ENCODE data around the gene PLAGL2. TPM values are rescaled to one million over a fixed set of nuclear protein-coding genes. Genes with fewer than 3 reads are reported as not detected.

PLAGL2 gene
- total and polyA plus RNA-seq, 4 donors, result 4.6 to 15.8 (median 12.9) TPM

- H3K27me3 ChIP-seq (ENCODE audit: control insufficient read depth in 3 of 3, insufficient read depth in 3 of 3, low read length in 2 of 3), result no peaks in the 10 kb centered on the region
- peak overlapping the region; percentile 5 to 54 for H3K27ac ChIP-seq (ENCODE audit: low read depth in 1 of 2, low read length in 1 of 2)
- ATAC-seq (ENCODE audit: insufficient read depth, low FRiP score), result no peak
- WGBS, 2 donors, result 72 to 80% methylated on average over 7 of the region's 7 CpGs
- no peak overlapping the region for H3K4me3 ChIP-seq
- no peak overlapping the region for H3K9ac ChIP-seq (ENCODE audit: insufficient read depth in 1 of 2, low read length in 2 of 2)
- peaks cover 3 to 39% (median 23%) of the 10 kb centered on the region in 4 donors for H3K36me3 ChIP-seq (ENCODE audit: control insufficient read depth in 4 of 4, insufficient read depth in 4 of 4, low read length in 4 of 4)
- H3K4me1 ChIP-seq (ENCODE audit: control insufficient read depth in 5 of 5, insufficient read depth in 5 of 5, low read length in 5 of 5), result peaks cover 0 to 7% (median 0%) of the 10 kb centered on the region in 5 donors
- no peak for DNase-seq
- H3K9me3 ChIP-seq (ENCODE audit: control insufficient read depth in 4 of 4, insufficient read depth in 3 of 4, low read length in 3 of 4), result no peaks in the 10 kb centered on the region
- TF ChIP-seq CTCF (IDR thresholded peaks at IDR 0.05; ENCODE audit: control extremely low read depth, extremely low read depth), result no peak
Observed at GRCh38 chr20:32227306-32227705, 19.8 kb upstream of the PLAGL2 start.

GRCh38 chr20:32226391-32226790 is 18.8 kb upstream of the PLAGL2 start:
- H3K9me3 ChIP-seq (ENCODE audit: control insufficient read depth in 4 of 4, insufficient read depth in 3 of 4, low read length in 3 of 4), result no peaks in the 10 kb centered on the region
- H3K9ac ChIP-seq (ENCODE audit: insufficient read depth in 1 of 2, low read length in 2 of 2), result no peak overlapping the region
- DNase-seq (no peak), ATAC-seq (ENCODE audit: insufficient read depth, low FRiP score) (no peak)
- TF ChIP-seq CTCF (IDR thresholded peaks at IDR 0.05; ENCODE audit: control extremely low read depth, extremely low read depth), result no peak
- peaks cover 2 to 40% (median 24%) of the 10 kb centered on the region in 4 donors for H3K36me3 ChIP-seq (ENCODE audit: control insufficient read depth in 4 of 4, insufficient read depth in 4 of 4, low read length in 4 of 4)
- WGBS, 2 donors, result 40 to 76% methylated on average over 1 of the region's 1 CpG
- H3K27ac ChIP-seq (ENCODE audit: low read depth in 1 of 2, low read length in 1 of 2), result no peak overlapping the region
- H3K4me3 ChIP-seq, result no peak overlapping the region
- H3K4me1 ChIP-seq (ENCODE audit: control insufficient read depth in 5 of 5, insufficient read depth in 5 of 5, low read length in 5 of 5), result peaks cover 0 to 7% (median 0%) of the 10 kb centered on the region in 5 donors
- H3K27me3 ChIP-seq (ENCODE audit: control insufficient read depth in 3 of 3, insufficient read depth in 3 of 3, low read length in 2 of 3), result no peaks in the 10 kb centered on the region

GRCh38 chr20:32224463-32224862 is 16.9 kb upstream of the PLAGL2 start:
- H3K9ac ChIP-seq (ENCODE audit: insufficient read depth in 1 of 2, low read length in 2 of 2), result no peak overlapping the region
- no peaks in the 10 kb centered on the region for H3K27me3 ChIP-seq (ENCODE audit: control insufficient read depth in 3 of 3, insufficient read depth in 3 of 3, low read length in 2 of 3)
- TF ChIP-seq CTCF (IDR thresholded peaks at IDR 0.05; ENCODE audit: control extremely low read depth, extremely low read depth), result no peak
- no peak overlapping the region for H3K4me3 ChIP-seq
- H3K9me3 ChIP-seq (ENCODE audit: control insufficient read depth in 4 of 4, insufficient read depth in 3 of 4, low read length in 3 of 4), result no peaks in the 10 kb centered on the region
- ATAC-seq (ENCODE audit: insufficient read depth, low FRiP score), result no peak
- WGBS, 2 donors, result 84 to 90% methylated on average over 4 of the region's 4 CpGs
- H3K27ac ChIP-seq (ENCODE audit: low read depth in 1 of 2, low read length in 1 of 2), result no peak overlapping the region
- peaks cover 0 to 7% (median 0%) of the 10 kb centered on the region in 5 donors for H3K4me1 ChIP-seq (ENCODE audit: control insufficient read depth in 5 of 5, insufficient read depth in 5 of 5, low read length in 5 of 5)
- H3K36me3 ChIP-seq (ENCODE audit: control insufficient read depth in 4 of 4, insufficient read depth in 4 of 4, low read length in 4 of 4), result peaks cover 2 to 33% (median 22%) of the 10 kb centered on the region in 4 donors
- DNase-seq, result no peak
